ENCODE data around the gene NME7.

DNA sequence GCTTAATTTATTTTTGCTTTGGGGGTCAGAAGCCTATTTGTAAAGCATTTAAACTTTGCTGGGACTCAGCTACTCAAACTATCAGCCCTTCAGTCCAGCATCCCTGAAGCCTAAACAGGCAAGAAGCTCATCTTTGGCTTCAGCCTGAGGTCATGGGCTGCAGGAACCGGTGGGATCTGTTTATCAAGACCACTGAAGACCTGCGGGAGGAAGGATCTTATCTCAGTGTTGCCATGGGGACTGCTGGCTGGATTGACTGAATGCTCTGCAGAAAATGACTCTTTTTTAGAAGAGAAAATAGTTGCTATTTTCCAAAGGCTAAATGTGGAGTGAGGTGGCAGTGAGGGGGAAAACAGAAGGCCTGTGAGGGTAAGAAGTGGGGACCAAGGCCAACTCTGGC lies 281.7 kb downstream of the NME7 start:
- TF ChIP-seq CTCF (IDR thresholded peaks at IDR 0.05) (no peak), POLR2A (IDR thresholded peaks at IDR 0.05) (no peak)

All from sigmoid colon (tissue), 3 donors.